ENCODE measurements around the gene KCNIP3. TPM values are rescaled to one million over a fixed set of nuclear protein-coding genes. Genes with fewer than 3 reads are reported as not detected.
"Not testable (repeated sequence)": the region's sequence is repeated elsewhere in the genome, so short reads cannot be mapped to it uniquely, and the experiment has no call there.

Gene KCNIP3
- total and polyA plus RNA-seq, 4 experiments from 2014 or later: not detected

DNA sequence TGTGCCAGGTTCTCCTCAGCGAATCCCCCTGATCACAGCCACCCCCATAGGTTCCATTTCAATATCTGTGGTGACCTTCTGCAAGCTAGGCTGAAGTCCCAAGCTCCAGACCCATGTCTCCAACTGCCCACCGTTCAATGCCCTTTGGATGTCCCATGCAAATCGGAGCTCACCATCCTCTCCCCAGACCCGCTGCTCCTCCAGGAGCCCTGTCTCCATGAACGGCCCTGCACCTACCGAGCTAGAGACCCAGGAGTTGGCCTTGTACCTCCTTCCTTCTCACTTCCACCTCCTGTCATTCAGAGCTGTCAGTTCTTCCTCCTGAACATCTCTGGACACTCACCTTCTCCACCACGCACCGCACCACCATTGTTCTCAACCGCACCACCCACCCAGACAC lies 104.3 kb downstream of the KCNIP3 start:
- Mint-ChIP-seq H3K36me3 (peaks cover 3 to 9% of the 10 kb centered on the region in 2 donors), H3K27ac (peak overlapping the region in 6 of 7 donors; percentile 25 to 97 (median 94)), H3K4me3 (peak overlapping the region; percentile 97 to 99 (median 98)), H3K4me1 (peaks cover 7 to 33% (median 20%) of the 10 kb centered on the region in 4 donors), H3K27me3 (no peaks in the 10 kb centered on the region), H3K9me3 (no peaks in the 10 kb centered on the region)
- Histone ChIP-seq H3K9me3 (ENCODE audit: control insufficient read depth in 1 of 2, low read length in 2 of 2) (no peaks in the 10 kb centered on the region), H3K4me1 (ENCODE audit: insufficient read depth, low read length) (peaks cover 17% of the 10 kb centered on the region), H3K4me3 (ENCODE audit: low read length in 2 of 2) (peak overlapping the region; percentile 42 to 93), H3K27ac (ENCODE audit: low read depth, low read length) (no peak overlapping the region), H3K36me3 (ENCODE audit: insufficient read depth, low read length) (no peaks in the 10 kb centered on the region), H3K27me3 (ENCODE audit: insufficient read depth, low read length) (no peaks in the 10 kb centered on the region)
- ChIA-PET POLR2A (ENCODE audit: partially characterized antibody) (interaction anchor here (0.8 to 1.5 kb wide), 3 partner anchors 10 to 375 kb away, joined by 4 read pairs; partner anchors contain the start of gene ZNF2), CTCF (ENCODE audit: partially characterized antibody) (interaction anchor here (2.8 to 3.1 kb wide), 2 partner anchors 12 to 13 kb away, joined by 8 to 21 read pairs; no protein-coding TSS in a partner anchor)
- intact Hi-C loops (cut with micrococcal nuclease): loop anchor here (5.0 kb wide), 1 partner anchor 324 kb away; no protein-coding TSS in a partner anchor
- no peak for DNase-seq

- peak overlapping the region; percentile 97 to 99 (median 98) for H3K4me3 Mint-ChIP-seq
- peak in 1 of 5 donors; percentile 10 for DNase-seq
- H3K4me1 Mint-ChIP-seq: peaks cover 7 to 33% (median 20%) of the 10 kb centered on the region in 4 donors
- ChIA-PET CTCF (ENCODE audit: partially characterized antibody) (interaction anchor here (1.6 to 3.1 kb wide), 4 partner anchors 8 to 56 kb away, joined by 5 to 21 read pairs (median 7); no protein-coding TSS in a partner anchor), POLR2A (ENCODE audit: partially characterized antibody) (interaction anchor here (0.8 to 1.7 kb wide), 4 partner anchors 10 to 376 kb away, joined by 4 to 5 read pairs (median 4); partner anchors contain the start of gene ZNF2)
- not testable (repeated sequence) for H3K9me3 Mint-ChIP-seq; H3K36me3 ChIP-seq (ENCODE audit: insufficient read depth, low read length); H3K27me3 ChIP-seq (ENCODE audit: insufficient read depth, low read length); H3K36me3 Mint-ChIP-seq; H3K27me3 Mint-ChIP-seq; H3K9me3 ChIP-seq (ENCODE audit: control insufficient read depth in 1 of 2, low read length in 2 of 2)
- peak overlapping the region; percentile 42 to 93 for H3K4me3 ChIP-seq (ENCODE audit: low read length in 2 of 2)
- peaks cover 17% of the 10 kb centered on the region for H3K4me1 ChIP-seq (ENCODE audit: insufficient read depth, low read length)
- intact Hi-C loops (cut with micrococcal nuclease): loop anchor here (1.0 to 5.0 kb wide), 2 partner anchors 237 to 325 kb away; partner anchors contain the start of gene ZNF2
- H3K27ac ChIP-seq (ENCODE audit: low read depth, low read length): peak overlapping the region; percentile 79
- peak overlapping the region; percentile 90 to 97 (median 95) for H3K27ac Mint-ChIP-seq
Observed at GRCh38 chr2:95402004-95402369, 104.8 kb downstream of the KCNIP3 start.

DNA sequence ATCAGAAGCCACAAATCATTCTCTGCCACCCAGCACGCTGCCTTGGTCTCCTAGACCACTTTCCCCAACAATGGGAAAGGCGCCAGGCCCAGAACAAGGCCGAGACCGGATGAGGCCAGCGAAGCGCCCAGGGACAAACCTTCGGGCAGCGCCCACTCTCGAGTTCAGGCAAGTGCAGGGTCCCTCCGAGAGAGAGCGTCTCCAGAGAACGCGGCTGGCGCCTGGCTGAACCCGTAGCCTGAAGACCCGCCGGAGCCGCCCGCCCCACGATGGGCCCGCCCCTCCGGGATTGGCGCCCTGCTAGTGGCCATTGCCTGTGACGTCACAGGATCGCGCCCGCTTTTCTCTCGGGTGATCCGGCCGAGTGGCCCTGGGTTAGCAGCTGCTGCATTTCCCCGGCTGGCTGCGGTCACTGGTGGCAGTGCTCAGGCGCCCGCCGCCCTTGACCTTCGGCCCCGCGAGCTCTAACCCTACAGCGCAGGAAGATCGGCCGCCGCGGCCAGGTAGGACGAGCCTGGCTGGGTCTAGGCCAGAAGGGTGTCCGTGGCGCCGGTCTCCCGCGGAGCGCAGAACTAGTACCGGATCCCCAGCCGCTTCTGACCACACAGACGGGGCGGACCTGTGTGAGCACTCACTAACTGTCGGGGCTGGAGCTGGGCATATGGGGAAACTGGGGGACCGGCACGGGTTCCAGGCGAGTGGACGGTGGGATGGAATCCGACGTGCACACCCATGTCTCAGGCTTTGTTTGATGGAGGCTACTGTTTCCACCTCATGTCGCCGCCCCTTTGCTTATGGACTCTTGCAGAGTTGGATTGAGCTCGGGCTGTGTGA lies 105.4 kb downstream of the KCNIP3 start, which contains the start of gene FAHD2A:
TSS of gene FAHD2A (plus strand) at position 339 of the 834 bp plus-strand sequence. CDS start 2,851 bp downstream, outside the sequence.
- H3K4me1 ChIP-seq (ENCODE audit: insufficient read depth, low read length): peaks cover 17% of the 10 kb centered on the region
- H3K36me3 ChIP-seq (ENCODE audit: insufficient read depth, low read length): no peaks in the 10 kb centered on the region
- ChIA-PET POLR2A (ENCODE audit: partially characterized antibody) (interaction anchor here (0.8 to 1.7 kb wide), 5 partner anchors 11 to 377 kb away, joined by 3 to 5 read pairs (median 4); partner anchors contain the start of gene ZNF2), CTCF (ENCODE audit: partially characterized antibody) (interaction anchor here (1.0 to 3.1 kb wide), 6 partner anchors 9 to 238 kb away, joined by 3 to 21 read pairs (median 6); no protein-coding TSS in a partner anchor)
- peaks cover 7 to 33% (median 20%) of the 10 kb centered on the region in 4 donors for H3K4me1 Mint-ChIP-seq
- peak within 1 kb of the TSS; percentile 97 to 99 (median 98) for H3K4me3 Mint-ChIP-seq
- H3K9me3 Mint-ChIP-seq: no peaks in the 10 kb centered on the region
- intact Hi-C loops (cut with micrococcal nuclease): loop anchor here (1.0 to 5.0 kb wide), 2 partner anchors 237 to 325 kb away; partner anchors contain the start of gene ZNF2
- H3K36me3 Mint-ChIP-seq: peaks cover 3 to 11% of the 10 kb centered on the region in 2 donors
- peak within 1 kb of the TSS; percentile 93 for H3K4me3 ChIP-seq (ENCODE audit: low read length in 2 of 2)
- peak within 1 kb of the TSS; percentile 90 to 97 (median 95) for H3K27ac Mint-ChIP-seq
- peak; percentile 89 to 93 (median 91) for DNase-seq
- no peaks in the 10 kb centered on the region for H3K9me3 ChIP-seq (ENCODE audit: control insufficient read depth in 1 of 2, low read length in 2 of 2)
- no peaks in the 10 kb centered on the region for H3K27me3 ChIP-seq (ENCODE audit: insufficient read depth, low read length)
- no peaks in the 10 kb centered on the region for H3K27me3 Mint-ChIP-seq
- peak within 1 kb of the TSS; percentile 79 for H3K27ac ChIP-seq (ENCODE audit: low read depth, low read length)

GRCh38 chr2:95403204-95403721 lies 106.1 kb downstream of the KCNIP3 start:
- H3K27me3 Mint-ChIP-seq; H3K9me3 ChIP-seq (ENCODE audit: control insufficient read depth in 1 of 2, low read length in 2 of 2); H3K27me3 ChIP-seq (ENCODE audit: insufficient read depth, low read length); H3K36me3 ChIP-seq (ENCODE audit: insufficient read depth, low read length); H3K9me3 Mint-ChIP-seq: not testable (repeated sequence)
- intact Hi-C loops (cut with micrococcal nuclease): loop anchor here (5.0 kb wide), 1 partner anchor 326 kb away; no protein-coding TSS in a partner anchor
- ChIA-PET POLR2A (ENCODE audit: partially characterized antibody) (interaction anchor here (1.0 to 1.7 kb wide), 3 partner anchors 11 to 281 kb away, joined by 3 to 5 read pairs (median 4); partner anchors contain the start of gene ZNF2), CTCF (ENCODE audit: partially characterized antibody) (interaction anchor here (1.0 to 3.1 kb wide), 6 partner anchors 10 to 239 kb away, joined by 3 to 21 read pairs (median 6); no protein-coding TSS in a partner anchor)
- Mint-ChIP-seq H3K4me1 (peaks cover 7 to 33% (median 20%) of the 10 kb centered on the region in 4 donors), H3K27ac (peak overlapping the region; percentile 90 to 97 (median 95)), H3K36me3 (peaks cover 5 to 12% of the 10 kb centered on the region in 2 donors), H3K4me3 (peak overlapping the region; percentile 97 to 99 (median 98))
- Histone ChIP-seq H3K27ac (ENCODE audit: low read depth, low read length) (peak overlapping the region; percentile 79), H3K4me3 (ENCODE audit: low read length in 2 of 2) (peak overlapping the region; percentile 93), H3K4me1 (ENCODE audit: insufficient read depth, low read length) (peaks cover 17% of the 10 kb centered on the region)
- peak in 4 of 5 donors; percentile 17 to 29 (median 24) for DNase-seq

GRCh38 chr2:95403824-95404223 lies 106.7 kb downstream of the KCNIP3 start:
- H3K27me3 Mint-ChIP-seq; DNase-seq; H3K36me3 ChIP-seq (ENCODE audit: insufficient read depth, low read length); H3K9me3 Mint-ChIP-seq; H3K27ac ChIP-seq (ENCODE audit: low read depth, low read length); H3K9me3 ChIP-seq (ENCODE audit: control insufficient read depth in 1 of 2, low read length in 2 of 2); H3K27me3 ChIP-seq (ENCODE audit: insufficient read depth, low read length): not testable (repeated sequence)
- POLR2A ChIA-PET (ENCODE audit: partially characterized antibody): interaction anchor here (1.7 kb wide), 1 partner anchor 282 kb away, joined by 5 read pairs; no protein-coding TSS in a partner anchor
- CTCF ChIA-PET (ENCODE audit: partially characterized antibody): interaction anchor here (1.0 to 3.1 kb wide), 4 partner anchors 15 to 240 kb away, joined by 3 to 21 read pairs (median 4); no protein-coding TSS in a partner anchor
- peak overlapping the region in 4 of 7 donors; percentile 77 to 95 (median 92) for H3K27ac Mint-ChIP-seq
- Histone ChIP-seq H3K4me3 (ENCODE audit: low read length in 2 of 2) (peak overlapping the region in 1 of 2 donors; percentile 93), H3K4me1 (ENCODE audit: insufficient read depth, low read length) (peaks cover 17% of the 10 kb centered on the region)
- intact Hi-C loops (cut with micrococcal nuclease): loop anchor here (5.0 kb wide), 1 partner anchor 327 kb away; no protein-coding TSS in a partner anchor
- H3K4me1 Mint-ChIP-seq: peaks cover 7 to 33% (median 20%) of the 10 kb centered on the region in 4 donors
- peak overlapping the region; percentile 97 to 99 (median 98) for H3K4me3 Mint-ChIP-seq
- peaks cover 6 to 17% of the 10 kb centered on the region in 2 donors for H3K36me3 Mint-ChIP-seq

GRCh38 chr2:95404676-95405075 lies 107.5 kb downstream of the KCNIP3 start:
- peak overlapping the region in 4 of 8 donors; percentile 21 to 43 (median 34) for H3K4me3 Mint-ChIP-seq
- peaks cover 17% of the 10 kb centered on the region for H3K4me1 ChIP-seq (ENCODE audit: insufficient read depth, low read length)
- peak overlapping the region in 1 of 7 donors; percentile 35 for H3K27ac Mint-ChIP-seq
- H3K27ac ChIP-seq (ENCODE audit: low read depth, low read length); H3K36me3 ChIP-seq (ENCODE audit: insufficient read depth, low read length); CTCF ChIA-PET (ENCODE audit: partially characterized antibody); H3K27me3 Mint-ChIP-seq; H3K4me3 ChIP-seq (ENCODE audit: low read length in 2 of 2); H3K9me3 ChIP-seq (ENCODE audit: control insufficient read depth in 1 of 2, low read length in 2 of 2); H3K27me3 ChIP-seq (ENCODE audit: insufficient read depth, low read length); H3K9me3 Mint-ChIP-seq; DNase-seq; POLR2A ChIA-PET (ENCODE audit: partially characterized antibody): not testable (repeated sequence)
- peaks cover 11 to 26% of the 10 kb centered on the region in 2 donors for H3K36me3 Mint-ChIP-seq
- H3K4me1 Mint-ChIP-seq: peaks cover 10 to 33% (median 21%) of the 10 kb centered on the region in 4 donors
- intact Hi-C loops (cut with micrococcal nuclease): loop anchor here (5.0 kb wide), 1 partner anchor 327 kb away; no protein-coding TSS in a partner anchor

Measured in CD4-positive, alpha-beta memory T cell (primary cell).